ENCODE results near the gene SESN2.

SESN2 gene

GRCh38 chr1:28282426-28283407 lies 23.4 kb downstream of the SESN2 start:
- DNase-seq (ENCODE audit: low read depth): no peak

DNA sequence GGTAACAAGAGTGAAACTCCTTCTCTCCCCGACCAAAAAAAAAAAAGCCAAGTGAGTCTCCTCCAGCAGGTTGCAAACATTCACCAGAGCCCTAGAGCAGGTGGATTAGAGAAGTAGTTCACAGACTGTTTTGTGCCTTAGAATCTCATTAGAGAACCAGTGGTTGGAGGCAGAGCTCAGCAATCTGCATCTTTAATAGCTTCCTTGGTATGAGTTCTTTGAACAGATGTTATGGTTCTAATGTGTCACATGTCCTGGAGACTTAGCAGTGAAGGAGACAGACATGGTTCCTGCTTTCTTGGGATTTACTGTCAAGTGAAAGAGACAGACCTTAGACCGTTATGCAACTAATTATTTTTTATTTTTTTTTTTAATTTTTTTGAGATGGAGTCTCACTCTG lies 26.8 kb downstream of the SESN2 start:
- DNase-seq (ENCODE audit: low read depth): no peak

DNA sequence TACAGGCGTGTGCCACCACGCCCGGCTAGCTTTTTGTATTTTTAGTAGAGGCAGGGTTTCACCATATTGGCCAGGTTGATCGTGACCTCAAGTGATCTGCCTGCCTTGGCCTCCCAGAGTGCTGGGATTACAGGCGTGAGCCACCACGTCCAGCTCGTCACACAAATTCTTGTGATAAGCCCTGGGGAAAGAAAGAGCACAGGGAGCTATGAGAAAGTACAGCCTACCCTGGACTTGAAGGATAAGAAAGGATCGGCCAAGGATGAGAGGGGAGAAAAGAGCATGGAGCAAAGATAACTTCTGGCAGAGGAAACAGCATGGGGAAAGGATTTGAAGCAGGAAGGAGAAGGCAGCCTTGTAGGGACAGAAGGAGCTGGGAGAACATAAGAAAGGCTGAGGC lies 29.2 kb downstream of the SESN2 start:
- no peak for DNase-seq (ENCODE audit: low read depth)

GRCh38 chr1:28290851-28291250 lies 31.5 kb downstream of the SESN2 start:
- no peak for DNase-seq (ENCODE audit: low read depth)

DNA sequence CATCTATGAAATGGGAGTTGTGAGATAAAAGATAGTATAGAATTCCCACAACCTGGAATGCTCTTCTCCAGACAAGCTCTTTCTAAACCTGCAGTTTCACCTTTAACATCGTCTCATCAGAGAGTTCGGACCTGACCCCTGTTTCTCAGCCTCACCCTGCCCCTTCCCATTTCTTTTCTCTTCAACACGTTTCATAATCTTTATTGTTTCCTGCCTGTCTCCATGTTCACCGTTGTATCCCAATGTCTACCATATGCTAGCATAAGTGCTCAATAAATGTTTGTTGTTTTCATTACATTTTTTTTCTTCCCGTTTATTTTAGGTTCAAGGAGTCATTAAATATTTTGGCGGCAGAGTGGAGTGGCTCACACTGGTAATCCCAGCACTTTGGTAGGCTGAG lies 32.4 kb downstream of the SESN2 start:
- DNase-seq (ENCODE audit: low read depth): no peak

DNA sequence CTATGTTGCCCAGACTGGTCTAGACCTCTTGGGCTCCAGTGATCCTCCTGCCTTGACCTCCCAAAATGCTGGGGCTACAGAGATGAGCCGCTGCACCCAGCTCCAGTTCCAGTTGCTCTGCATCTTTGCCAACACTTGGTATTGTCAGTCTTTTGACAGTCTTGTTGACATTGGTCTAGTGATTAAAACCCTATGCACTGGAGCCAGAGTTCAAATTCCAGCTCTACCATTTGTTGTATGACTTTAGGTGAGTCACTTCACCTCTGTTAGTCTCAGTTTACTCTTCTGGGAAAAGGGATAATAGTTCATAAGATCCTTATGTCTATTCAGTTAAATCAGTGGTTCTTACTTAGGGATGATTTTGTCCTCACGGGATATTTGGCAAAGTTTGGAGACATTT lies 36.6 kb downstream of the SESN2 start:
- no peak for DNase-seq (ENCODE audit: low read depth)

- no peak for DNase-seq (ENCODE audit: low read depth)
These were observed 37.3 kb downstream of the SESN2 start for GRCh38 chr1:28296401-28297261.

GRCh38 chr1:28297826-28298225 lies 38.5 kb downstream of the SESN2 start:
- no peak for DNase-seq (ENCODE audit: low read depth)

DNA sequence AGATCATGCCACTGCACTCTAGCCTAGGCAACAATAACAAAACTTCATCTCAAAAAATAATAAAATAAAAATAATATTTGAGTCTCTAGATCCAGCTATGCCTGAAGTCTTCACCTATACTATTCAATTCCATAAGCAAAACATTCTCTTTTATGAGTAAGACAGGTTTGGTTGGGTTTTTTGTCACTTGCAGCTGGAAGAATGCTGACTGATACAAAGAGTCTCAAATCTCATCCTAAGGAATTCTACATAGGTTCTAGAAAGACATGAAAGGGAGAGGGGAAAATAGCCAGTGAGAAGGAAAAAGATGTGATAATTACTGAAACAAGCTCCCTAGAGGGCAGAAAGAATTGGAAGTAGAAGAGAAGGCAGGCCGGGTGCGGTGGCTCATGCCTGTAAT lies 39.1 kb downstream of the SESN2 start:
- DNase-seq (ENCODE audit: low read depth): no peak

GRCh38 chr1:28301368-28302174 lies 42.3 kb downstream of the SESN2 start:
- DNase-seq (ENCODE audit: low read depth): no peak

DNA sequence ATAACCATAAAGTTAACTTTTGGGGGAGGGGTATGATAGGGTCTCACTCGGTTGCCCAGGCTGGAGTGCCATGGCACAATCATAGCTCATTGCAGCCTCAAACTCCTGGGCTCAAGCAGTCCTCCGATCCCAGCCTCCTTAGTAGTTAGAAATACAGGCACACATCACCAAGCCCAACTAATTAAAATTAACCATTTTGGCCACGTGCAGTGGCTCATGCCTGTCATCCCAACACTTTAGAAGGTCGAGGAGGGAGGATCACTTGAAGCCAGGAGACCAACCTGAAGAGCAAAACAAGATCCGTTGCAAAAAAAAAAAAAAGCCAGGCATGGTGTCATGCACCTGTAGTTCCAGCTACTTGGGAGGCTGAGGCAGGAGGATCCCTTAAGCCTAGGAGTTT lies 42.9 kb downstream of the SESN2 start:
- no peak for DNase-seq (ENCODE audit: low read depth)

DNA sequence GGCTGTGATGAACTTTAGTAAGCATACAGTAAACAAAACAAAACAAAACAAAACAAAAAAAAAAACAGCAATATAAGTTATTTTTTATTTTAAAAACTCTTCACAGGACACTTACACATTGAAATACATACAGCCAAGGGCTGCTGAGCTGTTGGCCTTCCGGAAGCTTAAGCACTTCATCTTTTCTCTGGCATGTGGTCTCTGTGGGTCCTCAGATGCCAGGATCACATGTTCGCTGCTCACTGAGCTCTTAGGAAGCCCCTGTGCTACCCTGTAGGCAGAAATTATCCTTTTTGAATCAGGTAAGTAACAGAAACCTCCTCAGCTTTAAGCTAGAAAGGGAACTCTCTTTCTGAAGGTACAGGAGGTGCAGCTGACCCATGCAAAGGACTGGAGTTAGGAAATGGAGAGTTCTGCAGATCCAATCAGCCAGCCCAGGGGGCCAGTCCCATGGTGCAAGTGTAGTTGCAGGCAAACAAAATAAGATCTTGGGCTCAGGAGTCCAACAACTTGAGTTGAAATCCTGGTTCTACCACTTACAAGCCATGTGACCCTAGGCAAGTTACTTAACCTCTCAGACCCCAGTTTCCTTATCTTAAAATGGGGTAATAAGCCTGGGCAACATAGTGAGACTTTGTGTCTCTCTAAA lies 47.1 kb downstream of the SESN2 start:
- no peak for DNase-seq (ENCODE audit: low read depth)

DNA sequence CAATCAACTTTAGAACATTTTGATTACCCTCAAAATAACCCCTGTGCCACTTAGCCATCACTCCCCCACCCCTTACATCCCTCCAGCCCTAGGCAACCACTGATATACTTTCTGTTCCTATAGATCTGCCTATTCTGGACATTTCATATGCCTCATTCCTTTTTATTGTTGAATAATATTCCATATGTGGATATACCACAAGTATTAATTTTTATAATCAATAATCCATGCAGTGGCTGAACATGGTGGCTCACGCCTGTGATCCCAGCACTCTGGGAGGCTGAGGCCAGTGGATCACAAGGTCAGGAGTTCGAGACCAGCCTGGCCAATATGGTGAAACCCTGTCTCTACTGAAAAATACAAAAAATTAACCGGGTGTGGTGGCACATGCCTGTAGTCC lies 49.4 kb downstream of the SESN2 start:
- no peak for DNase-seq (ENCODE audit: low read depth)

DNA sequence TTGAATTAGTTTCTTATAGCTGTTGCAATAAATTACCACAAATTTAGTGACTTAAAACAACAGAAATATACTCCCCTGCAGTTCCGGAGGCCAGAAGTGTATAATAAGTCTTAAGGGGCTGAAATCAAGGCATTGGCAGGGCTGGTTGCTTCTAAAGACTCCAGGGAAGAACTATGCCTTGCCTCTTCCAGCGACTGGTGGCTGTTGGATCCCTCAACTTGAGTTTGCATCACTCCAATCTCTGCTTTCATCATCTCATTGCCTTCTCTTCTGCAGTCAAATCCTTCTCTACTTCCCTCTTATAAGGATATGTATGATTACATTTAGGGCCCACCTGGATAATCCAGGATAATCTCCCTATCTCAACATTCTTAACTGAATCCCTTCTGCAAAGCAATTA lies 50.4 kb downstream of the SESN2 start:
- no peak for DNase-seq (ENCODE audit: low read depth)

DNA sequence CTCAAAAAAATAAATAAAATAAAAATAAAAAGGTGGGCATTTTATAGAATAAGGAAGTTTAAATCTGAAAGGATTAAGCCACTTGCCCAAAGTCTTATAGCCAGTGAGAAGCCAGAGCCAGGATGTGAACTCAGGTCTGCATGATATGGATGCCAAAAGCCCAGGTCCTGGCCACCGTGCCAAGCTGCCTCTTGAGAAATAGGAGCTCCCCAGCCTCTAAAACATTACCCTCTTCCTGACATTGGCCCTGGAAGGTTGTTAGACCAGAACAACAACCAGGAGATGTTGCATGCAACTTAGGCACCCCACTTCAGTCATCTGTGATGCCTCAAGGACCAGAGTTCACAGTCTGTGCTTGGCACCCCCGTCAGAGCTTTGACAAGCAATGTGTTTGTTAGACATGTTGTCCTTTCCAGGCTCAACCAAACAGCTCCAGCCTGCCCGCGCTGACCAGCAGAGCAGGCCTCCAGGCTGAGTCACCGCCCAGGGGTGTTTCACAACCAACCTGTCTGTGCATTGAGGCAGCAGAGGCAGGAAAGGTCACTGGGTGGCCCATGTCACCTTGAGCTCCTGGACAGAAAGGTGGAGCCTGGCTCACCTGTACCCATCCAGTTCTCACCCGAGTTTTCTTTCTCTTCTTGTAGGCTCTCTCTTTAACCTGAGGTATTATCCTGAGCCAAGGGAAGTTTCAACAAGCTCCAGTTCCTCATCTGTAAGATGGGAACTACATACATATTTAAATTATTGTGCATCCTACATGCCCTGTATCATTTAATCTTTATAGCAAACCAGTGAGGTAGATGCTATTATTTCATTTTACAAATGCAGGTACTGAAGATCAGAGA lies 54.6 kb downstream of the SESN2 start:
- peak; percentile 58 for DNase-seq (ENCODE audit: low read depth)

GRCh38 chr1:28314547-28314941 lies 55.2 kb downstream of the SESN2 start:
- DNase-seq (ENCODE audit: low read depth): no peak

DNA sequence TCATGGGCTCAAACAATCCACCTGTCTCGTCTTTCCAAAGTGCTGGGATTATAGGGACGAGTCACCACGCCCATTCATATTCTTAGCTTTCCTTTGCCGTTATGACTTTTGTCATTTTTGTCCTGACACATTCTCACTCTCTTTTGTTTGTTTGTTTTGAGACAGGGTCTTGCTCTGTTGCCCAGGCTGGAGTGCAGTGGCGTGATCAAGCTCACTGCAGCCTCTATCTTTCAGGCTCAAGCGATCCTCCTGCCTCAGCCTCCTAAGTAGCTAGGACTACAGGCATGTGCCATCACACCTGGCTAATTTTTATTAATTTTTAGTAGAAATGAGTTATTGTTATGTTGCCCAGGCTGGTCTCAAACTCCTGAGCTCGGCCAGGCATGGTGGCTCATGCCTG lies 57.7 kb downstream of the SESN2 start:
- no peak for DNase-seq (ENCODE audit: low read depth)

- no peak for DNase-seq (ENCODE audit: low read depth)
These were observed 62.9 kb downstream of the SESN2 start for GRCh38 chr1:28322194-28322593.

- no peak for DNase-seq (ENCODE audit: low read depth)
These were observed 64.4 kb downstream of the SESN2 start for GRCh38 chr1:28323720-28324119.

DNA sequence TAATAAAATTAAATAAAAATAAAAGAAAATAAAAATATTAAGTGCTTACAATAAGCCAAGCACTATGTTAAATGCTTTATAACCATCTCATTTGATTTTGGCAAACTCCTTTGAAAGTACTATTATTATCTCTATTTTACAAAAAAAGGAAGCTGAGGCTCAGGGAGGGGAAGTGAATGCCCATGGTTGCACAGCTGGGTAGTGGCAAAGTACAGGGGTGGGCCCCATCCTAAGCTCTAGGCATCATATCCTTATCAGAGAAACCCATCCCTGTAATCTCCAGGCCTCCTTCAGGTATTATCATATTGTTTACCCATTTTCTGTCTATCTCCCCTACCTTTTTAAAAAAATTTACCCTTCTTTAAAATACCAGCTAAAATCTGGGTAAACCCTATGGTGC lies 67.2 kb downstream of the SESN2 start:
- DNase-seq (ENCODE audit: low read depth): no peak

GRCh38 chr1:28326984-28327383 lies 67.7 kb downstream of the SESN2 start:
- no peak for DNase-seq (ENCODE audit: low read depth)

All from fibroblast of gingiva (primary cell).